ENCODE data around the gene PCSK5. TPM values are rescaled to one million over a fixed set of nuclear protein-coding genes. Genes with fewer than 3 reads are reported as not detected.

PCSK5 gene
- total RNA-seq, 1 experiment from 2014 or later: 6.9 TPM

GRCh38 chr9:76246680-76247079 lies 356.2 kb downstream of the PCSK5 start:
- H3K79me2 ChIP-seq (ENCODE audit: insufficient read depth, low read length): no peaks in the 10 kb centered on the region
- no peaks in the 10 kb centered on the region for H4K20me1 ChIP-seq (ENCODE audit: insufficient read depth)
- H3K27me3 ChIP-seq (ENCODE audit: insufficient read depth, low read length): peaks cover 3% of the 10 kb centered on the region; the same call in 1 of the 2 replicates
- H3K4me2 ChIP-seq (ENCODE audit: low read length): no peak overlapping the region
- no peak overlapping the region for H3K4me3 ChIP-seq (replicated peaks in 1 of 2; ENCODE audit: low read depth in 1 of 2, low read length in 2 of 2)
- no peaks in the 10 kb centered on the region for H3K9me2 ChIP-seq (ENCODE audit: insufficient read depth)
- H3K4me1 ChIP-seq (ENCODE audit: control insufficient read depth in 1 of 2, insufficient read depth in 2 of 2, low read length in 2 of 2): no peaks in the 10 kb centered on the region
- no peak for ATAC-seq
- H3K9me3 ChIP-seq (ENCODE audit: control insufficient read depth in 1 of 2, insufficient read depth in 1 of 2, low read depth in 1 of 2, low read length in 2 of 2): no peaks in the 10 kb centered on the region
- BruUV-seq (replicated peaks): no TSS peak
- ChIA-PET RAD21 (ENCODE audit: low non-redundant PET in 1 of 2, low total read pairs in 2 of 2, uncharacterized antibody in 2 of 2, unreplicated experiment in 2 of 2) (no interaction called here), CTCF (no interaction called here), POLR2A (no interaction called here)
- no peak overlapping the region for H3K9ac ChIP-seq (ENCODE audit: low read length)
- H3K36me3 ChIP-seq (ENCODE audit: control insufficient read depth in 1 of 2, insufficient read depth in 2 of 2, low read length in 2 of 2): no peaks in the 10 kb centered on the region
- H3K27ac ChIP-seq (ENCODE audit: low read depth, low read length): no peak overlapping the region
- no peak overlapping the region for H2AFZ ChIP-seq (ENCODE audit: low read depth, low read length, poor library complexity, severe bottlenecking)
- DNase-seq (ENCODE audit: low read depth, low spot score): no peak
- TF ChIP-seq REST (IDR thresholded peaks at IDR 0.05; ENCODE audit: low read depth) (no peak), EGR1 (IDR thresholded peaks at IDR 0.05; ENCODE audit: low read depth) (no peak), SIN3A (IDR thresholded peaks at IDR 0.05; ENCODE audit: low read depth) (no peak), FOSL1 (IDR thresholded peaks at IDR 0.05; ENCODE audit: low read depth) (no peak), MAX (IDR thresholded peaks at IDR 0.05) (no peak), EZH2 (IDR thresholded peaks at IDR 0.05) (no peak), ELF1 (IDR thresholded peaks at IDR 0.05; ENCODE audit: borderline replicate concordance, low read depth) (no peak), ZFX (IDR thresholded peaks at IDR 0.05) (no peak), CBX3 (IDR thresholded peaks at IDR 0.05; ENCODE audit: low read depth) (no peak), POLR2A (IDR thresholded peaks at IDR 0.05; ENCODE audit: borderline replicate concordance, extremely low read depth, insufficient read depth, insufficient read length) (no peak), TCF7L2 (IDR thresholded peaks at IDR 0.05; ENCODE audit: borderline replicate concordance, extremely low read depth, insufficient read depth, insufficient read length) (no peak), CTCF (IDR thresholded peaks at IDR 0.05 in 2 of 3, conservative IDR thresholded peaks at IDR 0.05 in 1 of 3; ENCODE audit: borderline replicate concordance in 1 of 3, insufficient read depth in 1 of 3, low read depth in 2 of 3, low read length in 2 of 3) (no peak), ZBTB33 (IDR thresholded peaks at IDR 0.05; ENCODE audit: extremely low read depth, insufficient replicate concordance, low read length) (no peak), EZH2phosphoT487 (IDR thresholded peaks at IDR 0.05; ENCODE audit: borderline replicate concordance) (no peak), SRF (IDR thresholded peaks at IDR 0.05; ENCODE audit: low read depth) (no peak), CEBPB (IDR thresholded peaks at IDR 0.05; ENCODE audit: low read depth) (no peak), JUND (IDR thresholded peaks at IDR 0.05) (no peak), POLR2AphosphoS5 (IDR thresholded peaks at IDR 0.05; ENCODE audit: low read depth, low read length) (no peak), ZNF274 (IDR thresholded peaks at IDR 0.05; ENCODE audit: low read depth, low read length) (no peak)
- intact Hi-C loops (cut with micrococcal nuclease): no loop called here
